HEK293T (cell line): ENCODE measurements around the gene GFRA1.

Experiments used
- ARNT ChIP-seq: fragments of 450-650 bp; IDR thresholded peaks from 2 replicates; pipeline ENCODE4 v1.6.1; 2017; ENCODE audit warnings: mild to moderate bottlenecking
- BHLHE40 ChIP-seq: fragments of 450-650 bp; IDR thresholded peaks from 2 replicates; pipeline ENCODE4 v1.6.1; 2016; ENCODE audit warnings: mild to moderate bottlenecking, moderate library complexity, borderline replicate concordance
- ELF4 ChIP-seq: fragments of 450-650 bp; IDR thresholded peaks from 2 replicates; pipeline ENCODE4 v1.6.1; 2017; ENCODE audit warnings: antibody characterized with exemption
- FOXA1 ChIP-seq: fragments of 450-650 bp; IDR thresholded peaks from 2 replicates; pipeline ENCODE4 v1.6.1; 2016; ENCODE audit warnings: mild to moderate bottlenecking
- FOXK2 ChIP-seq: fragments of 450-650 bp; IDR thresholded peaks from 2 replicates; pipeline ENCODE4 v1.6.1; 2016; ENCODE audit warnings: mild to moderate bottlenecking
- FOXM1 ChIP-seq: fragments of 450-650 bp; IDR thresholded peaks from 2 replicates; pipeline ENCODE4 v1.6.1; 2017; ENCODE audit warnings: mild to moderate bottlenecking, borderline replicate concordance
- HDGF ChIP-seq: fragments of 450-650 bp; IDR thresholded peaks from 2 replicates; pipeline ENCODE4 v1.6.1; 2017; ENCODE audit warnings: antibody characterized with exemption, borderline replicate concordance
- L3MBTL2 ChIP-seq: fragments of 450-650 bp; conservative IDR thresholded peaks from 2 replicates; pipeline ENCODE4 v1.6.1; 2016; ENCODE audit warnings: mild to moderate bottlenecking
- NFRKB ChIP-seq: fragments of 450-650 bp; IDR thresholded peaks from 2 replicates; pipeline ENCODE4 v1.6.1; 2016; ENCODE audit warnings: mild to moderate bottlenecking, moderate library complexity
- SP1 ChIP-seq: fragments of 450-650 bp; IDR thresholded peaks from 2 replicates; pipeline ENCODE4 v1.6.1; 2017
- SUZ12 ChIP-seq: fragments of 450-650 bp; IDR thresholded peaks from 2 replicates; pipeline ENCODE4 v1.6.1; 2016; ENCODE audit warnings: mild to moderate bottlenecking
- TARDBP ChIP-seq: fragments of 450-650 bp; IDR thresholded peaks from 2 replicates; pipeline ENCODE4 v1.6.1; 2016
- ZNF384 ChIP-seq: fragments of 450-650 bp; IDR thresholded peaks from 2 replicates; pipeline ENCODE4 v1.6.1; 2016
- TF ChIP-seq, protein P1 (sequence below): fragments of 450-650 bp; IDR thresholded peaks from 2 replicates; pipeline ENCODE4 v1.6.1; 2016

- TF ChIP-seq BHLHE40 (no peak), FOXK2 (no peak), ARNT (no peak), SP1 (no peak), SUZ12 (no peak), ELF4 (no peak), ZNF384 (no peak), NFRKB (no peak), L3MBTL2 (no peak), FOXM1 (no peak), FOXA1 (no peak), TARDBP (no peak), HDGF (no peak)
- TF ChIP-seq, protein P1, sequence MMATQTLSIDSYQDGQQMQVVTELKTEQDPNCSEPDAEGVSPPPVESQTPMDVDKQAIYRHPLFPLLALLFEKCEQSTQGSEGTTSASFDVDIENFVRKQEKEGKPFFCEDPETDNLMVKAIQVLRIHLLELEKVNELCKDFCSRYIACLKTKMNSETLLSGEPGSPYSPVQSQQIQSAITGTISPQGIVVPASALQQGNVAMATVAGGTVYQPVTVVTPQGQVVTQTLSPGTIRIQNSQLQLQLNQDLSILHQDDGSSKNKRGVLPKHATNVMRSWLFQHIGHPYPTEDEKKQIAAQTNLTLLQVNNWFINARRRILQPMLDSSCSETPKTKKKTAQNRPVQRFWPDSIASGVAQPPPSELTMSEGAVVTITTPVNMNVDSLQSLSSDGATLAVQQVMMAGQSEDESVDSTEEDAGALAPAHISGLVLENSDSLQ = no peak
These were observed 175.7 kb downstream of the GFRA1 start for GRCh38 chr10:116097239-116097784.
